Suprapubic skin (tissue), 3 donors: Measurements from ENCODE around the gene HDGFL2.

ENCODE experiments used
- CTCF ChIP-seq, 2 donors: fragments of 200-600 bp in 1 of 2; fragments of 450-650 bp in 1 of 2; sonication (generic) in 1 of 2; IDR thresholded peaks; one replicate each; pipeline ENCODE4 v1.5.1; 2016 to 2019; ENCODE audit warnings: antibody characterized with exemption in 2 of 2, mild to moderate bottlenecking in 1 of 2, moderate library complexity in 1 of 2
- POLR2AphosphoS5 ChIP-seq, 3 donors: sonication (generic); formaldehyde crosslinking; IDR thresholded peaks; one replicate each; pipeline ENCODE4 v1.6.1; 2017; ENCODE audit warnings: antibody characterized with exemption in 3 of 3

- no peak for TF ChIP-seq CTCF (IDR thresholded peaks at IDR 0.05)
- TF ChIP-seq POLR2AphosphoS5 (IDR thresholded peaks at IDR 0.05): no peak
Observed at GRCh38 chr19:4444765-4445741, 27.0 kb upstream of the HDGFL2 start.
